Neural crest cell (in vitro differentiated cells): ENCODE results near the gene DGKH. TPM values are rescaled to one million over a fixed set of nuclear protein-coding genes. Genes with fewer than 3 reads are reported as not detected.
A peak's percentile ranks its signal among the peaks of the same experiment; 100 is the strongest.

Experiments
- DNase-seq: peaks from one replicate; pipeline ENCODE4 v3.0.0; 2021; ENCODE audit warnings: low read depth, mixed read lengths, low spot score
- H3K27ac Mint-ChIP-seq: one replicate; pipeline ENCODE4 v1.8.0; 2021; ENCODE audit warnings: mild to moderate bottlenecking, mixed read lengths; ENCODE audit not compliant: unreplicated experiment
- H3K27me3 Mint-ChIP-seq: 2 replicates; pipeline ENCODE4 v1.8.0; 2021; ENCODE audit warnings: low read depth, mild to moderate bottlenecking, mixed read lengths
- H3K36me3 Mint-ChIP-seq: 2 replicates; pipeline ENCODE4 v1.8.0; 2021; ENCODE audit warnings: low read depth, mild to moderate bottlenecking, mixed read lengths
- H3K4me1 Mint-ChIP-seq: 2 replicates; pipeline ENCODE4 v1.8.0; 2021; ENCODE audit warnings: mixed read lengths
- H3K4me3 Mint-ChIP-seq: one replicate; pipeline ENCODE4 v1.8.0; 2021; ENCODE audit warnings: mild to moderate bottlenecking, mixed read lengths
- H3K9me3 Mint-ChIP-seq: 2 replicates; pipeline ENCODE4 v1.8.0; 2021; ENCODE audit warnings: mixed read lengths
- total RNA-seq: library from RNA; stranded (reverse); gene quantifications from 2 replicates; pipeline ENCODE4 v1.2.1, GENCODE V29; 2021
- TF ChIP-seq, protein P1 (sequence below): fragments of 200-600 bp; sonication (generic); conservative IDR thresholded peaks from 2 replicates; pipeline ENCODE4 v1.5.0; 2021; ENCODE audit warnings: antibody characterized with exemption, mild to moderate bottlenecking

The DGKH gene
- total RNA-seq, 1 donor from 2014 or later: 12.4 TPM

DNA sequence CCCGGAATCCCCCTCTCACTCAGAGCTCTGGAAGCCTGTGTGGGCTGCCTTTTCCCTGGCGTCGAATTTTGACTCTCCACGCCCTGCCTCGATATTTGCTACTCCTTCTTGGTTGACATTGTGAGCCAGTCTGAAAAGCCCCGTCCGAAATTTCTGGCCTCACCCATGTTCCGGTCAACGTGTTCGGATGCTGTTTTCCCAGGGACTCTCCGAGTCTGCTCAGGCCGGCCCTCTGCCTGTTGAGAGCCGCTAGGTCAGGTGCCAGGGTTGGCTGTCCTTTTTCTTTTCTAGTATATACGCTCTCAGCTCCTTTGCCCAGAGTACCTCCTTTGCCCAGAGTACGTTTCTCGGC lies 6.8 kb upstream of the DGKH start:
- peak overlapping the region; percentile 94 for H3K4me3 Mint-ChIP-seq
- H3K9me3 Mint-ChIP-seq: no peaks in the 10 kb centered on the region
- peaks cover 29% of the 10 kb centered on the region for H3K4me1 Mint-ChIP-seq
- H3K27me3 Mint-ChIP-seq: peaks cover 25% of the 10 kb centered on the region
- H3K27ac Mint-ChIP-seq: no peak overlapping the region
- no peaks in the 10 kb centered on the region for H3K36me3 Mint-ChIP-seq
- TF ChIP-seq, protein P1, sequence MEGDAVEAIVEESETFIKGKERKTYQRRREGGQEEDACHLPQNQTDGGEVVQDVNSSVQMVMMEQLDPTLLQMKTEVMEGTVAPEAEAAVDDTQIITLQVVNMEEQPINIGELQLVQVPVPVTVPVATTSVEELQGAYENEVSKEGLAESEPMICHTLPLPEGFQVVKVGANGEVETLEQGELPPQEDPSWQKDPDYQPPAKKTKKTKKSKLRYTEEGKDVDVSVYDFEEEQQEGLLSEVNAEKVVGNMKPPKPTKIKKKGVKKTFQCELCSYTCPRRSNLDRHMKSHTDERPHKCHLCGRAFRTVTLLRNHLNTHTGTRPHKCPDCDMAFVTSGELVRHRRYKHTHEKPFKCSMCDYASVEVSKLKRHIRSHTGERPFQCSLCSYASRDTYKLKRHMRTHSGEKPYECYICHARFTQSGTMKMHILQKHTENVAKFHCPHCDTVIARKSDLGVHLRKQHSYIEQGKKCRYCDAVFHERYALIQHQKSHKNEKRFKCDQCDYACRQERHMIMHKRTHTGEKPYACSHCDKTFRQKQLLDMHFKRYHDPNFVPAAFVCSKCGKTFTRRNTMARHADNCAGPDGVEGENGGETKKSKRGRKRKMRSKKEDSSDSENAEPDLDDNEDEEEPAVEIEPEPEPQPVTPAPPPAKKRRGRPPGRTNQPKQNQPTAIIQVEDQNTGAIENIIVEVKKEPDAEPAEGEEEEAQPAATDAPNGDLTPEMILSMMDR: peak; percentile 56
- peak; percentile 43 for DNase-seq

DNA sequence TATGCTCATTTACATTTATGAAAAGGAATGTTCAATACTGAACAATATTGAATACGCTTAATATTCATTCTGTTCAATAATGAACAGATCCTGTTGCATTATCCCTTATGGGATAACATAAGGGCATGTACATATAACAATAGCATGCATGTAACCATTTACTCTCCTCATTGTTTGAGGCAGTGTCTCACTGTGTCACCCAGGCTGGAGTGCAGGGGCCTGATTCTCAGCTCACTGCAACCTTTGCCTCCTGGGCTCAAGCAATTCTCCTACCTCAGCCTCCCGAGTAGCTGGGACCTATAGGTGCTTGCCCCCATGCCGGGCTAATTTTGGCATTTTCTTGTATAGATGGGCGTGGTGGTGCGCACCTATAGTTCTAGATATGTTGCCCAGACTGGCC lies 4.8 kb upstream of the DGKH start:
- Mint-ChIP-seq H3K27me3 (peaks cover 18% of the 10 kb centered on the region), H3K36me3 (no peaks in the 10 kb centered on the region), H3K27ac (no peak overlapping the region), H3K9me3 (no peaks in the 10 kb centered on the region), H3K4me3 (peak overlapping the region; percentile 71), H3K4me1 (peaks cover 37% of the 10 kb centered on the region)
- no peak for DNase-seq
- TF ChIP-seq, protein P1: no peak

DNA sequence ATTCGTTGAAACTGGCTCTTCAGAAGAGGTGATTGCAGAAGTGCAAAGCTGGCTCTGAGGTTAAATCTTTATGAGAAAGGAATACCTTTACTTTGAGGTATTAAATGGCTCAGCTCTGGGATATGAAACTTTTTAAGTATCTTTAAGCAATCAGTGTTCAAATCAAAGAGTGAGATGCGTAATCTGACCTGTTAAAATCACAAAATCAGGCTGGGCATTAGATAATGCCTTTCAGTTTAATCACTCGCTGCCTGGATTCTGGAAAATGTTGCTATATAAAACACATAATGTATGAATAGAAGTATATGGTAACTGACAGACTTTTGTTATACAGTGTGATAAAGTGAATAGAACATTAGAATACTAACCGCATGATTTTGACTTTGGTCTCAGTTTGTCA lies 2.0 kb upstream of the DGKH start:
- H3K36me3 Mint-ChIP-seq: no peaks in the 10 kb centered on the region
- TF ChIP-seq, protein P1: no peak
- no peak overlapping the region for H3K27ac Mint-ChIP-seq
- H3K9me3 Mint-ChIP-seq: no peaks in the 10 kb centered on the region
- DNase-seq: no peak
- H3K4me1 Mint-ChIP-seq: peaks cover 31% of the 10 kb centered on the region
- H3K27me3 Mint-ChIP-seq: peaks cover 15% of the 10 kb centered on the region
- peak overlapping the region; percentile 92 for H3K4me3 Mint-ChIP-seq

DNA sequence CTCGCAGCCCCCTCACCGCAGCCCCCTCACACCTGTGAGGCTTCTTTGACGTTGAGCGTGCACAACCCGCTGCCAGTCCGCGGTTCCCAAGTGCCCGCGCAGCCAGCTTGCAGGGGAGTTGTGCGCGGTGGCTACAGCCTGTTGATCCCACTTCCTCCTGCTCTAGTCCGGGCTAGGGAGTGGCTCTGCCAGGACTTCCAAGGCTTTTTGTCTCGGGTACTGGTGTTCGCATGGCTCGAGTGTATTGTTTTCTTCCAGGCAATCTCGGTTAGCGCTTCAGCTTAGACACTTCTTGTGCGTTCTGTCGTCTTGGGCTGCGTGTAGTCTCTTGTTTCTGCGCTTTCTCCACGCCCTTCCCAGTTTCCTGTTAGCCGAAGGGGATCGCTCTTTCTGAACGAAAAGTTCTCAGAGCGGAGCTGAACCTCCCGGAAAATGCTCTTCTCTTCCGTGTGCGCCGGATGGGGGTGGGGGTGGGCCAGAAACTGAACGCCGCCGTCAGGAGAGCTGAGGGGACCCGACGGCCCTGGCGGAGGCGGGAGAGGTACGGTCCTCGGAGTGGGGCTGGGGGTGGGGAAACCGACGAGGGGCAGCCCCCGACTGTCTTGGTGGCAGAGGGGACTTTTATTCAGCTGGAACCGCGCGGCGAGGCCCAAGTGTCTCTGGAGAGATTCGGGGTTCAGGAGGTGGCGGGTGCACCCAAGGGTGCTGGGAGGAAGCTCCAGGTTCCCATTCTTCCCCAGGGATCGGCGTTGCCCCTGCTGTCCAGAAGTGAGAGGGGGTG lies 697 bp upstream of the DGKH start:
- peaks cover 20% of the 10 kb centered on the region for H3K4me1 Mint-ChIP-seq
- TF ChIP-seq, protein P1: no peak
- no peaks in the 10 kb centered on the region for H3K9me3 Mint-ChIP-seq
- peak overlapping the region; percentile 58 for H3K27ac Mint-ChIP-seq
- H3K27me3 Mint-ChIP-seq: peaks cover 13% of the 10 kb centered on the region
- DNase-seq: peak; percentile 37
- H3K4me3 Mint-ChIP-seq: peak overlapping the region; percentile 92
- H3K36me3 Mint-ChIP-seq: no peaks in the 10 kb centered on the region

DNA sequence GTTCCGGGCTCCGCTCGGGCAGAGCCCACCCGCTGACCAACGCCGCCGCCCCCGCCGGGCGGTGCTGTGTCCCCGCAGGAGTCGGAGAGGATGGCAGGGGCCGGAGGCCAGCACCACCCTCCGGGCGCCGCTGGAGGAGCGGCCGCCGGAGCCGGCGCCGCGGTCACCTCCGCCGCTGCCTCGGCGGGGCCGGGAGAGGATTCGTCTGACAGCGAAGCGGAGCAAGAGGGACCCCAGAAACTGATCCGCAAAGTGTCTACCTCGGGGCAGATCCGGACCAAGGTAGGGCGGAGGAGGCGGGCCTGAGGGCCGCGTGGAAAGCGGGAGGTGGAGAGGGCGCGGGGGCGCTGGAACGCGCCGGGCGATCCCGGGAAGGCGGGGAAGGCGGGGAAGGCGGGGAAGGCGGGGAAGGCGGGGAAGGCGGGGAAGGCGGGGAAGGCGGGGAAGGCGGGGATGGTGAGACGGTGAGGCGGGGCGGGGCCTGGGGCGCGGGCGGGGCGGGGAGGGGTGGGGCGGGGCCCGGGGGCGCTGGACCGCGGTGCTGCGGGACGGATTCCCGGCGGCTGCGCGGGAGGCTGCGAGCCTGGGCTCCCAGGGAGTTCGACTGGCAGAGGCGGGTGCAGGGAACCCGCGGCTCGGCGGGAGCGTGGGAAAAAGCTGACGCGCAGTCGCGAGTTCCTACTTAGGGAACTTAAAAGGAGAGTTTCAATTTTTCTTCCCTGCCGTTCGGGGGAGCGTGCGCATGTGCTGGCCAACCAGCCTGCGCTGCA lies 421 bp downstream of the DGKH start:
- H3K27me3 Mint-ChIP-seq: peaks cover 13% of the 10 kb centered on the region
- peak; percentile 66 for DNase-seq
- no peaks in the 10 kb centered on the region for H3K9me3 Mint-ChIP-seq
- H3K4me1 Mint-ChIP-seq: peaks cover 20% of the 10 kb centered on the region
- TF ChIP-seq, protein P1: peak; percentile 23
- H3K27ac Mint-ChIP-seq: peak overlapping the region; percentile 43
- H3K36me3 Mint-ChIP-seq: no peaks in the 10 kb centered on the region
- H3K4me3 Mint-ChIP-seq: peak overlapping the region; percentile 92
